H1 (cell line): ENCODE results near the gene ACTL10. TPM values are rescaled to one million over a fixed set of nuclear protein-coding genes. Genes with fewer than 3 reads are reported as not detected.

ENCODE experiments used
- RBBP5 ChIP-seq: IDR thresholded peaks from 2 replicates; pipeline ENCODE4 v1.7.1; 2012; ENCODE audit warnings: low read depth, mild to moderate bottlenecking, inconsistent platforms, low read length, moderate library complexity, borderline replicate concordance
- polyA plus RNA-seq, 7 experiments: library from polyadenylated mRNA; depleted of rRNA in 3 of 7; stranded (reverse) in 5 of 7; unstranded in 2 of 7; fragments of >200 nt in 5 of 7; fragments of 200-250 nt in 2 of 7; gene quantifications; 1 replicate in 5 of 7; 2 replicates in 1 of 7; 4 replicates in 1 of 7; pipeline versions ENCODE4 v1.2.1 to v1.2.3, GENCODE V29; 2011 to 2013; ENCODE audit warnings: missing spikeins in 2 of 7, mixed read lengths in 2 of 7
- total RNA-seq: library from RNA; stranded (reverse); fragmentation: NEBNext Ultra II Directional; extraction: Animal tissue kit (Norgen Biotek cat#: 25700); gene quantifications from 2 replicates; pipeline ENCODE4 v1.2.1, GENCODE V29; 2021

ACTL10 gene
- total and polyA plus RNA-seq, 2 of the 8 experiments (the other 6 are each of a cell fraction or from before 2014, with no cell fraction given) = 0.26 TPM; not detected in 1

- no peak for TF ChIP-seq RBBP5
Observed at GRCh38 chr20:33686100-33686983, 19.6 kb downstream of the ACTL10 start, which contains the start of gene E2F1 (continued).
